Endothelial cell of umbilical vein (primary cell): ENCODE measurements around the gene KCNK15. TPM values are rescaled to one million over a fixed set of nuclear protein-coding genes. Genes with fewer than 3 reads are reported as not detected.

ENCODE experiments used
- BruUV-seq: library from RNA; stranded (reverse); fragments of 400-500 nt; replicated peaks from 2 replicates; lab custom pipeline; 2021; lab: Mats Ljungman, UMichigan
- CTCF ChIA-PET: fragments of 300-600, 350-600 bp; sonication (Branson Sonifier 250); formaldehyde crosslinking; loops from one replicate; lab custom pipeline; 2021; ENCODE audit warnings: antibody characterized with exemption, inconsistent platforms; lab: Charles Lee
- POLR2A ChIA-PET: fragments of 300-600, 350-600 bp; sonication (Branson Sonifier 250); formaldehyde crosslinking; loops from one replicate; lab custom pipeline; 2021; ENCODE audit warnings: antibody characterized with exemption, inconsistent platforms; lab: Charles Lee
- DNase-seq: peaks from one replicate; pipeline ENCODE4 v3.0.0-alpha.2; 2011; ENCODE audit warnings: low read depth, low spot score
- FAIRE-seq: peaks from 2 replicates; lab custom pipeline; 2011; peaks lifted over from hg19 to GRCh38; lab: Jason Lieb, UNC
- H2AFZ ChIP-seq: 2 replicates; pipeline ENCODE4 v1.6.0; 2012; ENCODE audit warnings: low read depth, low read length, control low read depth, inconsistent platforms
- H3K27ac ChIP-seq: 2 replicates; pipeline ENCODE4 v1.5.1; 2011; ENCODE audit warnings: low read depth, mild to moderate bottlenecking, control low read depth, low read length, moderate library complexity; ENCODE audit not compliant: insufficient read depth
- H3K27me3 ChIP-seq, 2 experiments: 2 replicates each; pipeline versions ENCODE4 v1.6.0 to v1.6.1; 2011; ENCODE audit warnings: low read length in 2 of 2, mixed read lengths in 1 of 2; ENCODE audit not compliant: control insufficient read depth in 2 of 2, insufficient read depth in 2 of 2
- H3K36me3 ChIP-seq, 2 experiments: 2 replicates in 1 of 2; 3 replicates in 1 of 2; pipeline ENCODE4 v1.5.1; 2011; ENCODE audit warnings: low read length in 2 of 2, mild to moderate bottlenecking in 1 of 2, moderate library complexity in 1 of 2; ENCODE audit not compliant: control insufficient read depth in 2 of 2, insufficient read depth in 2 of 2; ENCODE audit errors: extremely low read depth in 1 of 2
- H3K4me1 ChIP-seq: 3 replicates; pipeline ENCODE4 v1.5.1; 2011; ENCODE audit warnings: mild to moderate bottlenecking, low read length; ENCODE audit not compliant: control insufficient read depth, insufficient read depth; ENCODE audit errors: extremely low read depth
- H3K4me2 ChIP-seq: 2 replicates; pipeline ENCODE4 v1.6.1; 2011; ENCODE audit warnings: low read length, control low read depth, mixed read lengths; ENCODE audit not compliant: insufficient read depth
- H3K4me3 ChIP-seq, 3 experiments: fragments of 200-600 bp in 1 of 3; sonication (generic), shearing (Covaris generic) in 1 of 3; replicated peaks in 1 of 3; 2 replicates each; pipeline ENCODE4 v1.5.1; 2011 to 2016; ENCODE audit warnings: control low read depth in 3 of 3, low read length in 3 of 3, mild to moderate bottlenecking in 2 of 3, inconsistent platforms in 1 of 3, low read depth in 1 of 3, moderate library complexity in 1 of 3; ENCODE audit not compliant: insufficient read depth in 1 of 3
- H3K79me2 ChIP-seq: 2 replicates; pipeline ENCODE4 v1.6.0; 2012; ENCODE audit warnings: low read length, inconsistent platforms; ENCODE audit not compliant: control insufficient read depth, insufficient read depth
- H3K9ac ChIP-seq: replicated peaks from 2 replicates; pipeline ENCODE3; 2011; ENCODE audit warnings: low read length, control low read depth; ENCODE audit not compliant: insufficient read depth; ENCODE audit errors: extremely low read depth
- H3K9me1 ChIP-seq: replicated peaks from 3 replicates; pipeline ENCODE4 v1.6.0; 2011; ENCODE audit warnings: mild to moderate bottlenecking, low read length; ENCODE audit not compliant: control insufficient read depth, insufficient read depth; ENCODE audit errors: extremely low read depth
- H3K9me3 ChIP-seq: replicated peaks from 2 replicates; pipeline ENCODE4 v1.5.1; 2012; ENCODE audit warnings: low read length, inconsistent platforms; ENCODE audit not compliant: control insufficient read depth, insufficient read depth
- H4K20me1 ChIP-seq: replicated peaks from 2 replicates; pipeline ENCODE3; 2011; ENCODE audit warnings: mild to moderate bottlenecking, low read length; ENCODE audit not compliant: control insufficient read depth, insufficient read depth; ENCODE audit errors: extremely low read depth
- CTCF ChIP-seq, 2 donors: IDR thresholded peaks; 1 replicate in 1 of 2; 2 replicates in 1 of 2; pipeline ENCODE4 v1.5.1; 2011; ENCODE audit warnings: low read length in 2 of 2, mild to moderate bottlenecking in 2 of 2, moderate library complexity in 2 of 2, control low read depth in 1 of 2, inconsistent platforms in 1 of 2, low read depth in 1 of 2; ENCODE audit not compliant: insufficient read depth in 1 of 2; ENCODE audit errors: extremely low read depth in 1 of 2
- EZH2 ChIP-seq: IDR thresholded peaks from 2 replicates; pipeline ENCODE4 v1.6.1; 2012; ENCODE audit warnings: borderline replicate concordance, low read depth, mild to moderate bottlenecking, moderate library complexity, low read length, inconsistent platforms; ENCODE audit not compliant: severe bottlenecking
- FOS ChIP-seq: IDR thresholded peaks from 2 replicates; pipeline ENCODE4 v1.6.1; 2011; ENCODE audit warnings: mild to moderate bottlenecking, low read length, moderate library complexity, borderline replicate concordance; ENCODE audit not compliant: insufficient read depth
- GATA2 ChIP-seq: IDR thresholded peaks from 2 replicates; pipeline ENCODE4 v1.7.0; 2011; ENCODE audit warnings: low read depth, mild to moderate bottlenecking, moderate library complexity, mixed read lengths, low read length; ENCODE audit not compliant: insufficient read length, insufficient read depth
- JUN ChIP-seq: IDR thresholded peaks from 2 replicates; pipeline ENCODE4 v1.6.1; 2011; ENCODE audit warnings: borderline replicate concordance, low read depth; ENCODE audit not compliant: insufficient read length, insufficient read depth
- MYC ChIP-seq: IDR thresholded peaks from one replicate; pipeline ENCODE4 v1.6.1; 2011; ENCODE audit warnings: mild to moderate bottlenecking, low read depth, low read length
- POLR2A ChIP-seq: IDR thresholded peaks from 2 replicates; pipeline ENCODE4 v1.6.1; 2012; ENCODE audit warnings: low read depth, mild to moderate bottlenecking, control low read depth, low read length
- POLR2AphosphoS5 ChIP-seq: IDR thresholded peaks from 2 replicates; pipeline ENCODE4 v1.6.1; 2012; ENCODE audit warnings: low read depth, mild to moderate bottlenecking, control low read depth, low read length, moderate library complexity; ENCODE audit not compliant: insufficient read depth
- dilution Hi-C: fragments of 300-500 bp; cut with MboI; formaldehyde crosslinking; loops from one replicate; pipeline ENCODE4 v1.15.0; 2019; ENCODE audit warnings: low sequenced_read_pairs; ENCODE audit not compliant: extremely low pct_ligation_motif_present
- intact Hi-C: fragments of 100-400 bp; cut with micrococcal nuclease; formaldehyde crosslinking; loops from one replicate; pipeline ENCODE4 v1.10.0; 2022
- polyA plus RNA-seq, 4 experiments: library from polyadenylated mRNA; depleted of rRNA in 3 of 4; stranded (reverse) in 3 of 4; unstranded in 1 of 4; fragments of >200 nt; gene quantifications; 2 replicates each; pipeline versions ENCODE4 v1.2.1 to v1.2.3, GENCODE V29; 2011 to 2012; ENCODE audit warnings: missing spikeins in 1 of 4
- total RNA-seq: library from RNA; stranded (reverse); gene quantifications from 2 replicates; pipeline ENCODE4 v1.2.3, GENCODE V29; 2021
- TF ChIP-seq, protein P1 (sequence below): IDR thresholded peaks from 2 replicates; pipeline ENCODE4 v1.6.1; 2011; ENCODE audit not compliant: insufficient read depth, insufficient read length

The KCNK15 gene
- total and polyA plus RNA-seq, 2 donors (not counting 3 experiments of a cell fraction or from before 2014, with no cell fraction given) = 0.06 TPM; not detected in 1

GRCh38 chr20:44776980-44777379 lies 31.3 kb downstream of the KCNK15 start:
- dilution Hi-C loops = no loop called here
- POLR2A ChIA-PET = no interaction called here
- CTCF ChIA-PET = interaction anchor here (0.8 to 1.9 kb wide), 4 partner anchors 8 to 29 kb away, joined by 3 to 12 read pairs (median 4); no protein-coding TSS in a partner anchor

More at GRCh38 chr20:44776980-44777379, 31.3 kb downstream of the KCNK15 start:
- Histone ChIP-seq H2AFZ (no peak overlapping the region), H3K36me3 (no peaks in the 10 kb centered on the region), H3K9ac (no peak overlapping the region), H3K4me1 (no peaks in the 10 kb centered on the region), H3K27me3 (peaks cover 0 to 2% of the 10 kb centered on the region in 2 experiments), H4K20me1 (no peaks in the 10 kb centered on the region), H3K79me2 (no peaks in the 10 kb centered on the region), H3K4me2 (no peak overlapping the region), H3K9me3 (no peaks in the 10 kb centered on the region), H3K9me1 (no peaks in the 10 kb centered on the region), H3K4me3 (no peak overlapping the region), H3K27ac (no peak overlapping the region)
- TF ChIP-seq JUN (no peak), CTCF (IDR thresholded peaks at IDR 0.05; ENCODE audit: extremely low read depth in 1 of 2, insufficient read depth in 1 of 2, low read depth in 1 of 2, low read length in 2 of 2) (no peak), POLR2A (no peak), GATA2 (no peak), FOS (no peak), EZH2 (no peak), MYC (no peak), POLR2AphosphoS5 (no peak)
- TF ChIP-seq, protein P1, sequence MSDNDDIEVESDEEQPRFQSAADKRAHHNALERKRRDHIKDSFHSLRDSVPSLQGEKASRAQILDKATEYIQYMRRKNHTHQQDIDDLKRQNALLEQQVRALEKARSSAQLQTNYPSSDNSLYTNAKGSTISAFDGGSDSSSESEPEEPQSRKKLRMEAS = no peak
- BruUV-seq = no TSS peak
- peak; percentile 22 for DNase-seq
- intact Hi-C loops = no loop called here
- FAIRE-seq = peak; percentile 66
